IPS-NIHi11 (cell line): Measurements from ENCODE around the gene APLNR.

Source experiments
- DNase-seq: peaks from one replicate; pipeline ENCODE4 v3.0.0; 2012; ENCODE audit warnings: mixed read lengths, low spot score

APLNR gene

GRCh38 chr11:57251491-57252104 lies 14.5 kb upstream of the APLNR start:
- no peak for DNase-seq

GRCh38 chr11:57251037-57251436 lies 14.0 kb upstream of the APLNR start:
- no peak for DNase-seq

- DNase-seq = peak; percentile 58
Measured at GRCh38 chr11:57249384-57250319, 12.6 kb upstream of the APLNR start.

- DNase-seq = peak; percentile 75
Measured at GRCh38 chr11:57248780-57249383, 11.8 kb upstream of the APLNR start.

- no peak for DNase-seq
Measured at GRCh38 chr11:57244911-57245310, 7.9 kb upstream of the APLNR start.

GRCh38 chr11:57241353-57241972 lies 4.4 kb upstream of the APLNR start:
- DNase-seq = no peak

- DNase-seq = peak; percentile 28
Measured at GRCh38 chr11:57240757-57241156, 3.7 kb upstream of the APLNR start.

GRCh38 chr11:57240007-57240406 lies 3.0 kb upstream of the APLNR start:
- DNase-seq = no peak

GRCh38 chr11:57239348-57239747 lies 2.3 kb upstream of the APLNR start:
- DNase-seq = no peak

- DNase-seq = no peak
Measured at GRCh38 chr11:57235761-57236703, 1.0 kb downstream of the APLNR start.

- no peak for DNase-seq
Measured at GRCh38 chr11:57233702-57234101, 3.3 kb downstream of the APLNR start.

GRCh38 chr11:57231539-57232253 lies 5.4 kb downstream of the APLNR start:
- DNase-seq = no peak

GRCh38 chr11:57230791-57231538 lies 6.1 kb downstream of the APLNR start:
- peak; percentile 28 for DNase-seq

GRCh38 chr11:57230316-57230715 lies 6.7 kb downstream of the APLNR start:
- DNase-seq = no peak

- DNase-seq = no peak
Measured at GRCh38 chr11:57228600-57228999, 8.4 kb downstream of the APLNR start.

GRCh38 chr11:57224537-57224936 lies 12.5 kb downstream of the APLNR start:
- DNase-seq = no peak

GRCh38 chr11:57224128-57224527 lies 12.9 kb downstream of the APLNR start:
- no peak for DNase-seq

- DNase-seq = no peak
Measured at GRCh38 chr11:57223601-57224000, 13.4 kb downstream of the APLNR start.

GRCh38 chr11:57222239-57222638 lies 14.8 kb downstream of the APLNR start:
- no peak for DNase-seq

- no peak for DNase-seq
Measured at GRCh38 chr11:57219021-57219627, 17.9 kb downstream of the APLNR start.
